ENCODE measurements around the gene SLC5A5. TPM values are rescaled to one million over a fixed set of nuclear protein-coding genes. Genes with fewer than 3 reads are reported as not detected.

SLC5A5 gene
- total RNA-seq, 1 donor from 2014 or later = not detected

GRCh38 chr19:17847538-17848366, 24.0 kb upstream of the SLC5A5 start, which contains the start of gene JAK3:
JAK3 (minus strand) TSS chr19:17847982; CDS start chr19:17844417, 3,565 bp downstream.
- peak; percentile 13 for DNase-seq (ENCODE audit: low read depth, low spot score)

DNA sequence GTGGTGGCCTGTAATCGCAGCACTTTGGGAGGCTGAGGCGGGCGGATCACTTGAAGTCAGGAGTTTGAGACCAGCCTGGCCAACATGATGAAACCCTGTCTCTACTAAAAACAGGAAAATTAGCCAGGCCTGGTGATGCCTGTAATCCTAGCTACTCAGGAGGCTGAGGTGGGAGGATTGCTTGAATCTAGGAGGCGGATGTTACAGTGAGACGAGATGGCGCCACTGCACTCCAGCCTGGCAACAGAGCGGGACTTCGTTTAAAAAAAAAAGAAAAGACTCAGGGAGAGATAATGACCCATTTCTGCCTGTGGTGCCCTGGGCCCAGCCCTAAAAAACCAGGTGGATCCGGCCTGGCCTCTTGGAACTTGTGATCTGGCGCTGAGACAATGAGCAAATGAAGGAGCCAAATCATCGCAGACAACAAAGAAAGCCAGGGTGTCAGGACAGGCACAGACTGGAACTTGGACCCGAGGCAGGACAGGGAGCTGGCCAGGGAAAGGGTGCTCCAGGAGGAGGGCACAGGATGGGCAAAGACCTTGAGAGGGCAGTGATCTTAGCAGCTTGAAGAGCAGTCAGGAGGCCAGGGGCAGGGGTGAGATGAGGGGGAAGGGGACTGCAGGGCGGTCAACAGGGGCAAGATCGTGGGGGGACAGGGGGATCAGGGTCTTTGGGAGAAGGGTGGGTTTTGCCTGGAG, 23.0 kb upstream of the SLC5A5 start:
- DNase-seq (ENCODE audit: low read depth, low spot score) = no peak

DNA sequence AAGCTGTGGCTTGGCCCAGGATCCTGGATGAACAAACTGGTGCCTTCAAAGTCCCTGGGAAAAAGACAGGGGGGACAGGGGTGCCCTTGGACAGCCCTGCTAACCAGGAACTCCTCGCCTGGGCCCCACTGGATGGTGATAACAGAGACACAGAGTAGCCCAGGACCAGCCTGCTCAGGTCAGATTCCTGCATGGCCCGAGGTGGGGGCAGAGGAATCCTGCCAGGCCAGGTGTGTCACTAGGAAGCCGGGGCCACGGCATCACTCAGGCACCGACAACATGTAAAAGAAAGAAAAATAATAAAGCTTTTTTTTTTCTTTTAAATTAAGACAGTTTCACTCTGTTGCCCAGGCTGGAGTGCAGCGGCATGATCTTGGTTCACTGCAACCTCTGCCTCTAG, 17.7 kb upstream of the SLC5A5 start:
- no peak for DNase-seq (ENCODE audit: low read depth, low spot score)

DNA sequence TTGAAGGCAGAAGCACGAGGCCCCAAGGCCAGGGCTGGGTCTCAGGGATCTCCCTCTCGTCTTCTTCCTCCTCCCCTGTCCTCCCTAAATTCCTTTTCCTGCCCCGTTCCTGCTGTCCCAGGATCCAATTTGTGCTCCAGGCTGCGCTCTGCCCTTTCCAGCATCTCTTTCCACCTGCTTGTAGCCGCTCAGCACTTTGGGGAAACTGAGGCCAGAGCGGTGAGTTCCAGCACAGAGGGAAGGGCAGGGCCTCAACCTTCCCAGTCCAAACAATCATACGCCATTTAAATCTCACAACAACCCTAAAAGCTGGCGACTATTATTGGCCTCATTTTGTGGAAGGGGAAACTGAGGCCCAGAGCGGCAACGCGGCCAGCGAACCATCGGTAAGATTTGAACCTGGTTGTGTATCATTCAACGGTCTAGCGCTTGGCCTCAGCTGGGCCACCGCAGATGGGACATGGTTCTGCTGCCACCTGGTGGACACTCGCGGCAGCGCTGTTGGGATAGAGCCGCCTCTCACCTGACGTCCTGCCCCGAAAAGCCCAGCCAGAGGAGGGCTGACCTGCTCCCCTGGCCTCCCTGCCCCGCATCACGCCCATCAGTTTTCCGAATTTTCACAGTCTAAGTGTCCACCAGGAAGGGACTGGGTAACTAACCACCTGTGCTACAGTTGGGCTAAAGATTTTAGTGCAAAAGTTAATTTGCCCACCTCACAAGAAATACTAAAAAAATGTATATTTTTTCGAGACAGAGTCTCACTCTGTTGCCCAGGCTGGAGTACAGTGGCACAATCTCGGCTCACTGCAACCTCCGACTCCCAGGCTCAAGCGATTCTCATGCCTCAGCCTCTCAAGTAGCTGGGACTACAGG, 16.2 kb upstream of the SLC5A5 start:
- no peak for DNase-seq (ENCODE audit: low read depth, low spot score)

DNA sequence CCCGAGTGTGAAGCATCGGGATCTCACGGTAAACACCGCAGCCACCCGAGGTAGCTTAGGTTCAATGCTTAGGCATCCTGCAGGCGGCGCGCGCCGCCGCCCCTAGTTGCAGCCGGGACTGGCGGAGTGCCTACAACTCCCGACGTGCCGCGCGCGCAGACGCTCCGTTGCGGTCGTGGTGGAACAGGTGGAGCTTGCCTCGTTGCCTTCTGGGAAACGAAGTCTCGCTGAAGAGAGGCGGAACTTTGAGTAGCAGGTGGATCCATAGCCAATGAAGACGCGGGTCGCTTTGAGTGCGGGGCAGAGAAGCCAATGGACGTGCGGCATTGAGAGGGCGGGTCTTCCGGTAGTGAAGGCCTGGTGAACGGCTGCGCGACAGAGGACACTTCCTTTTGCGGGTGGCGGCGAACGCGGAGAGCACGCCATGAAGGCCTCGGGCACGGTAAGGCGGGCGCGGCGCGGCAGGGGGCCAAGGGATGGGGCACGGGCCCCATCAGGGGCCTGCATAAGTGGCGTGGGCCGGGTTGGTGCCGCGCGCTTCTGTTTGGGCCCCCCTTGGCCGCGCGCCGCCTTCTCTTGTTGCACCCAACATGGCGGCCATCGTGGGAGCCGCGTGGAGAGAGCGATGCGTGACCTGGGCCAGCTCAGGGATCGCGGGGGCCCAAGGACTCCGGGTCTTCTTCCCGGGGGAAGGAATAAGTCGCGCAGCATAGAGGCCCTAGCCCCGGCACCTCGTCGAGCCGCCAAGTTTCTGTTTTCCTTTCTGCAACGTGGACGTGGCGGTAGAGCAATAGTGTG, 12.0 kb upstream of the SLC5A5 start, which contains the start of gene RPL18A:
RPL18A (plus strand) TSS at position 378 of the 798 bp plus-strand sequence; CDS start at position 425, 47 bp downstream.
- DNase-seq (ENCODE audit: low read depth, low spot score) = peak; percentile 99

- DNase-seq (ENCODE audit: low read depth, low spot score) = no peak
Measured at GRCh38 chr19:17860331-17860992, 11.3 kb upstream of the SLC5A5 start.

DNA sequence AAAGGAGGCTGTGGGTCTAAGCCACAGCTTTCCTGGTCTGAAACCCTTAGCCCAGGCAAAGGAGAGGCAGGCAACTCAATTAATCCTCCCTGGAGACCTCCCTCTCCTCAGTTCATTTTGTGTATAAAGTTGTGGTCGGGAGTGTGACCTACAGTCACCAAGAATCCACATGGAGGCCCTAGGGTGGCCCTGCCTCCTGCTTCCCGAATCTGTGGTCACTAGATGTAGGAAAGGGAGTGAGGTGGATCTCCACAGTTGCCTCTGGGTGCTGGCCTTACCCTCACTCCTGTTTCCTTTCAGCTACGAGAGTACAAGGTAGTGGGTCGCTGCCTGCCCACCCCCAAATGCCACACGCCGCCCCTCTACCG, 10.8 kb upstream of the SLC5A5 start:
- no peak for DNase-seq (ENCODE audit: low read depth, low spot score)

- DNase-seq (ENCODE audit: low read depth, low spot score) = no peak
Measured at GRCh38 chr19:17861542-17862402, 10.0 kb upstream of the SLC5A5 start.

DNA sequence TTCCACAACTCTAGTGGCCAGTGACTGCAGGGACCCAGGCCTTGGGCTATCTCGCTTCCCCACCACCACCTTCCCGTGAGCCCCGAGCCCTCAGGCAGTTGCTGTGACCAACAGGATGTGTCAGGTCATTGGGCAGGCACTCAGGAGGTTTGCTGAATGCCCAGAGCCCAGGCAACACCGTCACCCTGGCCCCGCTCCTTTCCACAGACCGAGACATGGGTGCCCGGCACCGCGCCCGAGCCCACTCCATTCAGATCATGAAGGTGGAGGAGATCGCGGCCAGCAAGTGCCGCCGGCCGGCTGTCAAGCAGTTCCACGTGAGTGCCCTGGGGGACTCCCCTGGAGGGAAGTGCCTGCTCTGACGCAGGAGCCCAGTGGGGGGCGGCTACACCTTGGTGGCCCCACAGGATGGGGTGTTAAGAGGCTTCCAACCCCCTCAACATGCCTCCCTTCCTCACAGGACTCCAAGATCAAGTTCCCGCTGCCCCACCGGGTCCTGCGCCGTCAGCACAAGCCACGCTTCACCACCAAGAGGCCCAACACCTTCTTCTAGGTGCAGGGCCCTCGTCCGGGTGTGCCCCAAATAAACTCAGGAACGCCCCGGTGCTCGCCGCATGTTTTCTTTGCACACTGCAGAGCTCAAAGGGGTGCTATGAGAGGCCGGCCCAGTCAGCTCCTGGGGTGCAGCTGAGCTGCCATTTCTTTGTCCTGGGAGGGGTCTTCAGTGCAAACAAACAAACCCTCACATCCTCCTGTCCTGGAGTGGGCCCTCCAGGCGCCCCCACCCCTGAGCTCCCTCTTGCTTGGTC, 8.8 kb upstream of the SLC5A5 start:
- DNase-seq (ENCODE audit: low read depth, low spot score) = no peak

DNA sequence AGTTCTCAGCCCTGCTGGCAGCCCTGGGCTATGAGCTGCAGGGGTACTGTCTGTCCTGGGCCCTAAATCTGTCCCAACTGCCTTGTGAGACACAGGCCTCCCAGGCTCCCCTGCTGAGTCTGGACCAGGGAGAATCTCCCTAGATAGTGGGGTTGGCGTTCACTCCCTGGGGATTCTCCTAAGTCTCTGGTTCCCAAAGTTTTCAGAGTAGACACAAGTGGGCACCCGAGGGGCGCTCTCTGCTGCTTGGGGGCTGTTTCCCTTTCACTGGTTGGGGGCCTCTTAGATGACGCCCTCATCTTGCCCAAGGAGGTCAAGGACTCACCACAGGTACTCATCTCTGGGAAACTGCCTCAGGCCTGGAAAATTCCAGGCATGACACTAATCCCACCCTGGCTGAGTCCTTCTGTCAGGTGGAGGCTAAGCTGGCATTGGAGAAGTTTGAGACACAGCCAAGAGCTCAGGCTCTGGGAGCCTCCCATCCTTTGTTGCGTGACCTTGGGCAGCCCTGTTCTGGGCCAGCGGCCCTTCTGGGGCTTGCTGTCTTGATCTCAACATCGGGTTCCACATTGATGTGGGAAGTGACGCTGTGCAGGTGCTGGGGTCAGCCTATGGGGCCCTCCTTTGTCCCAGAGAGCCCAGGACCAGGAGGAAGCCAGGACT, 8.1 kb upstream of the SLC5A5 start:
- DNase-seq (ENCODE audit: low read depth, low spot score) = no peak

DNA sequence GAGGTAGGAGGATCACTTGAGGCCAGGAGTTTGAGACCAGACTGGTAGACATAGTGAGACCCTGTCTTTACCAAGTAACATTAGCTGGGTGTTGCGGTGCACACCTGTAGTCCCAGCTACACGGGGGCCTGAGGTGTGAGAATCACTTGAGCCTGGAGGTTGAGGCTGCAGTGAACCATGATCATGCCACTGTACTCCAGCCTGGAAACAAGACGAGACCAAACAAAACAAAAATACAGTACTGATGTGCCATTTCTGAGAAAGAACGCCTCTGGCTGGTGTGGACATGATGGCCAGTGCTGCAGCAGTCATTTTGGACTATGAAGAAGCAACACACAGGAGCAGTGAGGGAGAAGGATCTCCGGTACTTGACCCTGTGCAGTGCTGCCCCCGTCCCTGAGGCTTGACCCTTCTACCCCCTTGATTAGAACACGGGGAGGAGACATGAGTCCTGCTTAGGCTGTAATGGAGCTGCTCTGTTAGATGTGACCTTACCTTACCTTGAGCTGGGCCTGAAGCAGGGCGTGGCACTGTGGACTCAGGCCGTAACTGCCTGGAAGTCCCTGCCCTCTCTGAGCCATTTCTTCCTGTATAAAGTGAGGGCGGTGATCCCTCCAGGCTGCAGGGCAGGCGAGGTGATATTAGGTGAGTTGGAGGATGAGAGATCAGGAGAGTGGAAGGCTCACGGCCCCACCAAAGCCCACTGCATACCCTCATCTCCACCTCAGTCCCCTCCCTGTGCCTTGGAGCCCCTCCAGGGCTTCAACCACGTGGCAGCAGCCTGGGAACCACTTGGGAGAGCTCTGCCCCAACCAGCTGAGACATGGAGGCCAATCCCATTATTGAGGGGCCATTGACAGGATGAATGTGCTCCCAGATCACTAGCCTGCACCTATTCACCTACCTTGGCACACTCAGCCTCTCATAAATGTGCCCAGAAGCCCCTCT, 6.1 kb upstream of the SLC5A5 start:
- DNase-seq (ENCODE audit: low read depth, low spot score) = no peak

DNA sequence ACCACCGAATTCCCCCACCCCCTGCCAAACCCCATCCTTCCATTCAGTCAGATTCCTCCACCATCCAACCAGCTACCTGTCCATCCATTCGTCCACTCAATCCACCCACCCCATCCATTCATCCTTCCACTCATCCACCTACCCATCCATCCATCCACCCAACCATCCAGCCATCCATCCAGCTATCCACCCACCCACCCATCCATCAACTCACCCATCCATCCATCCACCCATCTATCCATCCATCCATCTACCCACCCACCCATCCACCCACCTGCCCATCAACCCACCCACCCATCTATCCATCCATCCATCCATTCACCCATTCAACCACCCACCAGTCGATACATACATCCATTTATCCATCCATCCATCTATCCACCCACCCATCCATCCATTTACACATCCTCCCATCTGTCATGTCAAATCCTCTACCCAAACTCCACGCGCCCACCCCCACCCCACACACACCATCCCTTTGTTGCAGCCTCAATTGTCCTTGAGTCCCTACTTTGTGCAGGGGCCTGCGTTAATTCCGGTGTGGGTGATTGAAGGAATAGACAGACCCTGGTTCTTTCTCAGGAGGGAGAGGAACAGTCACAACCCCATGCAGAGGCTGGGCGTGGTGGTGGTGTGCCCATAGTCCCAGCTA, 5.3 kb upstream of the SLC5A5 start:
- DNase-seq (ENCODE audit: low read depth, low spot score) = no peak

- DNase-seq (ENCODE audit: low read depth, low spot score) = no peak
Measured at GRCh38 chr19:17866964-17867486, 4.7 kb upstream of the SLC5A5 start.

GRCh38 chr19:17868669-17869068, 3.1 kb upstream of the SLC5A5 start:
- no peak for DNase-seq (ENCODE audit: low read depth, low spot score)

DNA sequence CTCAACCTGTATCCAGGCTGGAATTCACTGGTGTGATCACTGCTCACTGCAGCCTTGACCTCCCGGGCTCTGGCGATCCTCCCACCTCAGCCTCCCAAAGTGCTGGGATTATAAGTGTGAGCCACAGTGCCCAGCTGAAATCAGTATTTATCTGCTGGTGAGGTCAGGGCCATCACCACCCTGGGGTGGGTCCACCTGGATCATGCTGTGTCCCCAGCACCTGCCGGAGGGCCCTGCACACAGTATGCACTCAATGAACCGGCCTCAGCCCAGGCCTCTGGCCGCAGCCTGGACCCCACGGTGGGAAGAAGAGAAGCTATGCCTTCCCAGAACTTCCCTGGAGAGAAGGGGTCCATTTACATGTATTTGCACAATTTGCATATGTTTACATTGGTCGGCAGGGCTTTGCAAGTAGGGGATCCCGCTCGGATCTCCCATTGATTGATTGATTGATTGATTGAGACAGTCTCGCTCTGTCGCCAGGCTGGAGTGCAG, 2.6 kb upstream of the SLC5A5 start:
- DNase-seq (ENCODE audit: low read depth, low spot score) = no peak

Measured in pulmonary artery endothelial cell (primary cell).